Tibial nerve (tissue), 4 donors: ENCODE data around the gene SDK1.

ENCODE experiments used
- EP300 ChIP-seq, 2 donors: sonication (generic); formaldehyde crosslinking; IDR thresholded peaks; one replicate each; pipeline ENCODE4 v1.6.1; 2017; ENCODE audit warnings: antibody characterized with exemption in 2 of 2, mild to moderate bottlenecking in 1 of 2
- POLR2A ChIP-seq, 2 donors: fragments of 450-650 bp; IDR thresholded peaks; one replicate each; pipeline ENCODE4 v1.6.1; 2017; ENCODE audit warnings: antibody characterized with exemption in 2 of 2, mild to moderate bottlenecking in 2 of 2, moderate library complexity in 2 of 2
- TF ChIP-seq, protein P1 (sequence below), 5 experiments: fragments of 200-600 bp in 3 of 5; fragments of 450-650 bp in 2 of 5; sonication (generic) in 3 of 5; IDR thresholded peaks; one replicate each; pipeline ENCODE4 v1.5.1; 2016 to 2019; ENCODE audit warnings: antibody characterized with exemption in 5 of 5, mild to moderate bottlenecking in 3 of 5, moderate library complexity in 2 of 5

GRCh38 chr7:4220011-4220410 lies 919.0 kb downstream of the SDK1 start:
- TF ChIP-seq, protein P1, sequence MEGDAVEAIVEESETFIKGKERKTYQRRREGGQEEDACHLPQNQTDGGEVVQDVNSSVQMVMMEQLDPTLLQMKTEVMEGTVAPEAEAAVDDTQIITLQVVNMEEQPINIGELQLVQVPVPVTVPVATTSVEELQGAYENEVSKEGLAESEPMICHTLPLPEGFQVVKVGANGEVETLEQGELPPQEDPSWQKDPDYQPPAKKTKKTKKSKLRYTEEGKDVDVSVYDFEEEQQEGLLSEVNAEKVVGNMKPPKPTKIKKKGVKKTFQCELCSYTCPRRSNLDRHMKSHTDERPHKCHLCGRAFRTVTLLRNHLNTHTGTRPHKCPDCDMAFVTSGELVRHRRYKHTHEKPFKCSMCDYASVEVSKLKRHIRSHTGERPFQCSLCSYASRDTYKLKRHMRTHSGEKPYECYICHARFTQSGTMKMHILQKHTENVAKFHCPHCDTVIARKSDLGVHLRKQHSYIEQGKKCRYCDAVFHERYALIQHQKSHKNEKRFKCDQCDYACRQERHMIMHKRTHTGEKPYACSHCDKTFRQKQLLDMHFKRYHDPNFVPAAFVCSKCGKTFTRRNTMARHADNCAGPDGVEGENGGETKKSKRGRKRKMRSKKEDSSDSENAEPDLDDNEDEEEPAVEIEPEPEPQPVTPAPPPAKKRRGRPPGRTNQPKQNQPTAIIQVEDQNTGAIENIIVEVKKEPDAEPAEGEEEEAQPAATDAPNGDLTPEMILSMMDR (IDR thresholded peaks at IDR 0.05): no peak
- TF ChIP-seq EP300 (IDR thresholded peaks at IDR 0.05): no peak
- TF ChIP-seq POLR2A (IDR thresholded peaks at IDR 0.05): no peak
